ELR (cell line): ENCODE results near the gene GNAT1.
A peak's percentile ranks its signal among the peaks of the same experiment; 100 is the strongest.

ENCODE experiments used
- DNase-seq: peaks from one replicate; pipeline ENCODE4 v3.0.0-alpha.2; 2015; ENCODE audit warnings: low read depth

The GNAT1 gene

GRCh38 chr3:50163572-50164455, 27.6 kb upstream of the GNAT1 start:
- peak; percentile 93 for DNase-seq

GRCh38 chr3:50164481-50164880, 26.9 kb upstream of the GNAT1 start:
- no peak for DNase-seq

GRCh38 chr3:50164984-50165909, 26.2 kb upstream of the GNAT1 start:
- no peak for DNase-seq

- no peak for DNase-seq
Observed at GRCh38 chr3:50165910-50166538, 25.4 kb upstream of the GNAT1 start.

GRCh38 chr3:50166620-50167019, 24.8 kb upstream of the GNAT1 start:
- DNase-seq = no peak

GRCh38 chr3:50167069-50167840, 24.2 kb upstream of the GNAT1 start:
- peak; percentile 46 for DNase-seq

- no peak for DNase-seq
Observed at GRCh38 chr3:50167841-50168209, 23.6 kb upstream of the GNAT1 start.

GRCh38 chr3:50168388-50168787, 23.0 kb upstream of the GNAT1 start:
- no peak for DNase-seq

- no peak for DNase-seq
Observed at GRCh38 chr3:50168791-50169190, 22.6 kb upstream of the GNAT1 start.

- no peak for DNase-seq
Observed at GRCh38 chr3:50169232-50169832, 22.1 kb upstream of the GNAT1 start.

- DNase-seq = no peak
Observed at GRCh38 chr3:50169858-50170257, 21.6 kb upstream of the GNAT1 start.

GRCh38 chr3:50170689-50171088, 20.7 kb upstream of the GNAT1 start:
- DNase-seq = peak; percentile 92

GRCh38 chr3:50171540-50172301, 19.7 kb upstream of the GNAT1 start:
- no peak for DNase-seq

GRCh38 chr3:50172626-50173220, 18.7 kb upstream of the GNAT1 start:
- no peak for DNase-seq

- no peak for DNase-seq
Observed at GRCh38 chr3:50173685-50174516, 17.5 kb upstream of the GNAT1 start.

- no peak for DNase-seq
Observed at GRCh38 chr3:50174517-50174895, 16.9 kb upstream of the GNAT1 start.

- DNase-seq = no peak
Observed at GRCh38 chr3:50174947-50175524, 16.4 kb upstream of the GNAT1 start.

GRCh38 chr3:50177346-50177745, 14.1 kb upstream of the GNAT1 start:
- DNase-seq = no peak

GRCh38 chr3:50179710-50180109, 11.7 kb upstream of the GNAT1 start:
- DNase-seq = no peak
